HepG2 (cell line): ENCODE data around the gene COG1. TPM values are rescaled to one million over a fixed set of nuclear protein-coding genes. Genes with fewer than 3 reads are reported as not detected.

Experiments
- DNMT1 ChIP-seq: sonication (generic); formaldehyde crosslinking; IDR thresholded peaks from 2 replicates; pipeline ENCODE4 v1.5.1; 2020; ENCODE audit warnings: mild to moderate bottlenecking, missing genetic modification reagents
- HES4 ChIP-seq: sonication (generic); formaldehyde crosslinking; IDR thresholded peaks from 2 replicates; pipeline ENCODE4 v1.9.0; 2021; ENCODE audit warnings: mild to moderate bottlenecking, missing genetic modification reagents, borderline replicate concordance
- NCOR1 ChIP-seq: fragments of 200-600 bp; sonication (generic); IDR thresholded peaks from 2 replicates; pipeline ENCODE4 v1.7.0; 2017; ENCODE audit warnings: antibody characterized with exemption, low read length, borderline replicate concordance
- PITX1 ChIP-seq: sonication (generic); formaldehyde crosslinking; IDR thresholded peaks from 2 replicates; pipeline ENCODE4 v1.5.1; 2020; ENCODE audit warnings: mild to moderate bottlenecking, missing genetic modification reagents
- THAP11 ChIP-seq: IDR thresholded peaks from 2 replicates; pipeline ENCODE4 v1.6.1; 2016; ENCODE audit warnings: missing biosample characterization, missing genetic modification reagents
- TSC22D2 ChIP-seq: sonication (generic); formaldehyde crosslinking; IDR thresholded peaks from 2 replicates; pipeline ENCODE4 v1.5.1; 2020; ENCODE audit warnings: missing genetic modification reagents, mild to moderate bottlenecking, borderline replicate concordance
- ZBTB25 ChIP-seq: IDR thresholded peaks from 2 replicates; pipeline ENCODE4 v1.6.1; 2018; ENCODE audit warnings: missing genetic modification reagents
- ZFP41 ChIP-seq: sonication (generic); formaldehyde crosslinking; IDR thresholded peaks from 2 replicates; pipeline ENCODE4 v1.4.0; 2020; ENCODE audit warnings: mild to moderate bottlenecking, missing genetic modification reagents, borderline replicate concordance
- ZNF121 ChIP-seq: sonication (generic); formaldehyde crosslinking; IDR thresholded peaks from 2 replicates; pipeline ENCODE4 v1.5.0; 2020; ENCODE audit warnings: mild to moderate bottlenecking, missing genetic modification reagents
- ZNF230 ChIP-seq: sonication (generic); formaldehyde crosslinking; IDR thresholded peaks from 2 replicates; pipeline ENCODE4 v1.4.0; 2020; ENCODE audit warnings: mild to moderate bottlenecking, missing genetic modification reagents
- ZNF274 ChIP-seq: sonication (generic); formaldehyde crosslinking; IDR thresholded peaks from 2 replicates; pipeline ENCODE4 v1.5.1; 2020; ENCODE audit warnings: mild to moderate bottlenecking, missing genetic modification reagents
- ZSCAN9 ChIP-seq: IDR thresholded peaks from 2 replicates; pipeline ENCODE4 v1.6.1; 2016; ENCODE audit warnings: borderline replicate concordance
- polyA plus RNA-seq, 8 experiments: library from polyadenylated mRNA; depleted of rRNA in 3 of 8; stranded (reverse) in 7 of 8; unstranded in 1 of 8; fragments of >200 nt; fragmentation: Illumina TruSeq in 4 of 8; extraction: Trizol in 4 of 8; gene quantifications; 2 replicates each; pipeline versions ENCODE4 v1.2.1 to v1.2.3, GENCODE V29; 2011 to 2016; ENCODE audit warnings: low read depth in 4 of 8, missing spikeins in 1 of 8, mixed read lengths in 1 of 8; ENCODE audit not compliant: insufficient read depth in 1 of 8
- total RNA-seq, 5 experiments: library from RNA; depleted of rRNA; stranded (reverse); fragments of >200 nt; fragmentation: Illumina TruSeq; extraction: Trizol; gene quantifications; 2 replicates each; pipeline ENCODE4 v1.2.3, GENCODE V29; 2016; ENCODE audit warnings: low read depth in 1 of 5
- TF ChIP-seq, protein P1 (sequence below): sonication (generic); formaldehyde crosslinking; IDR thresholded peaks from 2 replicates; pipeline ENCODE4 v1.5.1; 2020; ENCODE audit warnings: missing genetic modification reagents, mild to moderate bottlenecking, borderline replicate concordance
- TF ChIP-seq, protein P2 (sequence below): IDR thresholded peaks from 2 replicates; pipeline ENCODE4 v1.6.1; 2016; ENCODE audit warnings: missing compliant biosample characterization, missing genetic modification reagents, borderline replicate concordance
- TF ChIP-seq, protein P3 (sequence below), 2 experiments: sonication (generic) in 1 of 2; formaldehyde crosslinking in 1 of 2; IDR thresholded peaks; 2 replicates each; pipeline versions ENCODE4 v1.4.0 to v1.6.1; 2016 to 2020; ENCODE audit warnings: borderline replicate concordance in 1 of 2, low read depth in 1 of 2, mild to moderate bottlenecking in 1 of 2, missing genetic modification reagents in 1 of 2
- TF ChIP-seq, protein P4 (sequence below): sonication (generic); formaldehyde crosslinking; IDR thresholded peaks from 2 replicates; pipeline ENCODE4 v1.4.0; 2020; ENCODE audit warnings: mild to moderate bottlenecking, missing genetic modification reagents

Gene COG1
- total and polyA plus RNA-seq, 2 of the 13 experiments (the other 11 are each of a cell fraction or from before 2014, with no cell fraction given): 36.6 to 39.7 TPM

DNA sequence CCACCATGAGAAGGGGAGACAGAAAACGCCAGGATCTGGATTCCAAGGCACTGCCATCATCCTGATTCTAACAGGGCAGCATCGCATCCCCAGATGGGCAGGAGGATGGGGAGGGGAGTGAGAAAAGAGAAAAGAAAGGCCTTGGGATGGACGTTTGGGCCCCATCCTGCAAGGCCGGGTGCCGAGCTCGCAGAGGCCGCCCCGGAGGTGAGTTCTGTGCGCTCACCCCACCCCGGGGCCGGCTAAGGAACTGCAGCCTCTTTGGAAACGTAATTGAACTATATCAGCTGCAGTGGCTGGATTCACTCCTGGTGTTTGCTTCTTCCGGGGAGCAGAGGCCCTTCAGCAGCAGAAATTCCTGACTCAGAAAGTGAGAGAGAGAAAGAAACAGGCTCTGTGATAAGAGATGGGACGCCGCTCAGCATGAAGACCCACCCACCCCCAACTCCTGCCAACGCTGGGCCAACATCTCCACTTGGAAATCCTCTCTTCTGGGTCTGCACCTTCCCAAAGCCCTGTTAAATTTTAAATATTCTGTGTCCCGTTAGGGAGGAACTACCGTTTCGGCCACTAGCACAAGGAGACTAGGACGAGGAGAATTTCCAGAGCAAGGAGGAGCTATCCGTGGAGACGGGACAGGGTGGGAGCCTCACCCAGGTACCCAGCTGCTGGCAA lies 36.6 kb upstream of the COG1 start (continued):
- TF ChIP-seq, protein P1, sequence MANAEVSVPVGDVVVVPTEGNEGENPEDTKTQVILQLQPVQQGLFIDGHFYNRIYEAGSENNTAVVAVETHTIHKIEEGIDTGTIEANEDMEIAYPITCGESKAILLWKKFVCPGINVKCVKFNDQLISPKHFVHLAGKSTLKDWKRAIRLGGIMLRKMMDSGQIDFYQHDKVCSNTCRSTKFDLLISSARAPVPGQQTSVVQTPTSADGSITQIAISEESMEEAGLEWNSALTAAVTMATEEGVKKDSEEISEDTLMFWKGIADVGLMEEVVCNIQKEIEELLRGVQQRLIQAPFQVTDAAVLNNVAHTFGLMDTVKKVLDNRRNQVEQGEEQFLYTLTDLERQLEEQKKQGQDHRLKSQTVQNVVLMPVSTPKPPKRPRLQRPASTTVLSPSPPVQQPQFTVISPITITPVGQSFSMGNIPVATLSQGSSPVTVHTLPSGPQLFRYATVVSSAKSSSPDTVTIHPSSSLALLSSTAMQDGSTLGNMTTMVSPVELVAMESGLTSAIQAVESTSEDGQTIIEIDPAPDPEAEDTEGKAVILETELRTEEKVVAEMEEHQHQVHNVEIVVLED (CRISPR knock-in tag): 0 out of 2 replicates have a peak, but pooled peaks have one; percentile 5
- TF ChIP-seq, protein P2, sequence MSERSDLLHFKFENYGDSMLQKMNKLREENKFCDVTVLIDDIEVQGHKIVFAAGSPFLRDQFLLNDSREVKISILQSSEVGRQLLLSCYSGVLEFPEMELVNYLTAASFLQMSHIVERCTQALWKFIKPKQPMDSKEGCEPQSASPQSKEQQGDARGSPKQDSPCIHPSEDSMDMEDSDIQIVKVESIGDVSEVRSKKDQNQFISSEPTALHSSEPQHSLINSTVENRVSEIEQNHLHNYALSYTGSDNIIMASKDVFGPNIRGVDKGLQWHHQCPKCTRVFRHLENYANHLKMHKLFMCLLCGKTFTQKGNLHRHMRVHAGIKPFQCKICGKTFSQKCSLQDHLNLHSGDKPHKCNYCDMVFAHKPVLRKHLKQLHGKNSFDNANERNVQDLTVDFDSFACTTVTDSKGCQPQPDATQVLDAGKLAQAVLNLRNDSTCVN (CRISPR knock-in tag): no peak
- TF ChIP-seq ZSCAN9 (CRISPR knock-in tag) (0 out of 2 replicates have a peak, but pooled peaks have one; percentile 74), ZNF230 (no peak), ZNF121 (CRISPR knock-in tag) (no peak), ZBTB25 (CRISPR knock-in tag) (0 out of 2 replicates have a peak, but pooled peaks have one; percentile 29), THAP11 (CRISPR knock-in tag) (peak; percentile 52; the same call in 1 of the 2 replicates), PITX1 (CRISPR knock-in tag) (peak; percentile 24; the same call in 1 of the 2 replicates), HES4 (CRISPR knock-in tag) (no peak), ZNF274 (CRISPR knock-in tag) (no peak), DNMT1 (CRISPR knock-in tag) (no peak), TSC22D2 (CRISPR knock-in tag) (peak; percentile 55; the same call in 1 of the 2 replicates), ZFP41 (CRISPR knock-in tag) (no peak), NCOR1 (no peak)
- TF ChIP-seq, protein P3, sequence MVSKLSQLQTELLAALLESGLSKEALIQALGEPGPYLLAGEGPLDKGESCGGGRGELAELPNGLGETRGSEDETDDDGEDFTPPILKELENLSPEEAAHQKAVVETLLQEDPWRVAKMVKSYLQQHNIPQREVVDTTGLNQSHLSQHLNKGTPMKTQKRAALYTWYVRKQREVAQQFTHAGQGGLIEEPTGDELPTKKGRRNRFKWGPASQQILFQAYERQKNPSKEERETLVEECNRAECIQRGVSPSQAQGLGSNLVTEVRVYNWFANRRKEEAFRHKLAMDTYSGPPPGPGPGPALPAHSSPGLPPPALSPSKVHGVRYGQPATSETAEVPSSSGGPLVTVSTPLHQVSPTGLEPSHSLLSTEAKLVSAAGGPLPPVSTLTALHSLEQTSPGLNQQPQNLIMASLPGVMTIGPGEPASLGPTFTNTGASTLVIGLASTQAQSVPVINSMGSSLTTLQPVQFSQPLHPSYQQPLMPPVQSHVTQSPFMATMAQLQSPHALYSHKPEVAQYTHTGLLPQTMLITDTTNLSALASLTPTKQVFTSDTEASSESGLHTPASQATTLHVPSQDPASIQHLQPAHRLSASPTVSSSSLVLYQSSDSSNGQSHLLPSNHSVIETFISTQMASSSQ (IDR thresholded peaks at IDR 0.05; ENCODE audit: low read depth): no peak
- TF ChIP-seq, protein P3 (CRISPR knock-in tag; IDR thresholded peaks at IDR 0.05; ENCODE audit: borderline replicate concordance): peak; percentile 56; the same call in 1 of the 2 replicates
- TF ChIP-seq, protein P4, sequence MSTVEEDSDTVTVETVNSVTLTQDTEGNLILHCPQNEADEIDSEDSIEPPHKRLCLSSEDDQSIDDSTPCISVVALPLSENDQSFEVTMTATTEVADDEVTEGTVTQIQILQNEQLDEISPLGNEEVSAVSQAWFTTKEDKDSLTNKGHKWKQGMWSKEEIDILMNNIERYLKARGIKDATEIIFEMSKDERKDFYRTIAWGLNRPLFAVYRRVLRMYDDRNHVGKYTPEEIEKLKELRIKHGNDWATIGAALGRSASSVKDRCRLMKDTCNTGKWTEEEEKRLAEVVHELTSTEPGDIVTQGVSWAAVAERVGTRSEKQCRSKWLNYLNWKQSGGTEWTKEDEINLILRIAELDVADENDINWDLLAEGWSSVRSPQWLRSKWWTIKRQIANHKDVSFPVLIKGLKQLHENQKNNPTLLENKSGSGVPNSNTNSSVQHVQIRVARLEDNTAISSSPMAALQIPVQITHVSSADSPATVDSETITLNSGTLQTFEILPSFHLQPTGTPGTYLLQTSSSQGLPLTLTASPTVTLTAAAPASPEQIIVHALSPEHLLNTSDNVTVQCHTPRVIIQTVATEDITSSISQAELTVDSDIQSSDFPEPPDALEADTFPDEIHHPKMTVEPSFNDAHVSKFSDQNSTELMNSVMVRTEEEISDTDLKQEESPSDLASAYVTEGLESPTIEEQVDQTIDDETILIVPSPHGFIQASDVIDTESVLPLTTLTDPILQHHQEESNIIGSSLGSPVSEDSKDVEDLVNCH: no peak
